NB4 (cell line): Measurements from ENCODE around the gene ZNF681.
"Not testable (repeated sequence)": the region's sequence is repeated elsewhere in the genome, so short reads cannot be mapped to it uniquely, and the experiment has no call there.

Experiments used
- DNase-seq: peaks from one replicate; pipeline ENCODE4 v3.0.0; 2010; ENCODE audit warnings: low read depth
- H3K4me3 ChIP-seq: one replicate; pipeline ENCODE4 v1.5.1; 2011; ENCODE audit warnings: mild to moderate bottlenecking, low read depth, low read length, moderate library complexity
- CTCF ChIP-seq: IDR thresholded peaks from one replicate; pipeline ENCODE4 v1.5.1; 2012; ENCODE audit warnings: low read depth, low read length
- MYC ChIP-seq: IDR thresholded peaks from 2 replicates; pipeline ENCODE4 v1.6.1; 2011; ENCODE audit warnings: low read depth, low read length
- POLR2A ChIP-seq: IDR thresholded peaks from 2 replicates; pipeline ENCODE4 v1.6.1; 2011; ENCODE audit warnings: mild to moderate bottlenecking; ENCODE audit not compliant: insufficient read length; ENCODE audit errors: extremely low read depth
- TF ChIP-seq, protein P1 (sequence below): IDR thresholded peaks from 2 replicates; pipeline ENCODE4 v1.6.1; 2011; ENCODE audit warnings: low read depth, low read length

The ZNF681 gene

GRCh38 chr19:23784274-23784673 is 25.6 kb upstream of the ZNF681 start:
- TF ChIP-seq MYC (no peak), POLR2A (no peak), CTCF (no peak)
- TF ChIP-seq, protein P1, sequence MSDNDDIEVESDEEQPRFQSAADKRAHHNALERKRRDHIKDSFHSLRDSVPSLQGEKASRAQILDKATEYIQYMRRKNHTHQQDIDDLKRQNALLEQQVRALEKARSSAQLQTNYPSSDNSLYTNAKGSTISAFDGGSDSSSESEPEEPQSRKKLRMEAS, result no peak
- H3K4me3 ChIP-seq, result no peak overlapping the region
- DNase-seq, result no peak

DNA sequence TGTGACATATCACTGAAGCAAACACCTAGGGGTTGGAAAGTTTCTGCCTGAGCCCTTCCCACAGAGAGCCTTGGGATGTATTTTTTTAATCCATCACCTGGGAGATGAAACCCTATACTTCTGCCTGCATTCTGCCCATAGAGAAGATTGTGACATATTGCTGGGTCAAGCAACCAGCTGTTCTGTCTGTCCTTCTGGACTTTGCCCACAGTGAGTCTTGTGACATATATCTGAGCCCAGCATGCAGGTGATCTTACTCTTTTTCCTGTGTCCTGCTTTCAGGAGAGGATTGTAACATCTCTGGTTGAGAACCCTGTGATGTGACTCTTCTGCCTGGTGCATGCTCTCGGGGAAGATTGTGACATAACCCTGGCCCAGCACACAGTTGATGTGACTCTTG is 24.9 kb upstream of the ZNF681 start:
- TF ChIP-seq, protein P1, result no peak
- no peak overlapping the region for H3K4me3 ChIP-seq
- DNase-seq, result no peak

DNA sequence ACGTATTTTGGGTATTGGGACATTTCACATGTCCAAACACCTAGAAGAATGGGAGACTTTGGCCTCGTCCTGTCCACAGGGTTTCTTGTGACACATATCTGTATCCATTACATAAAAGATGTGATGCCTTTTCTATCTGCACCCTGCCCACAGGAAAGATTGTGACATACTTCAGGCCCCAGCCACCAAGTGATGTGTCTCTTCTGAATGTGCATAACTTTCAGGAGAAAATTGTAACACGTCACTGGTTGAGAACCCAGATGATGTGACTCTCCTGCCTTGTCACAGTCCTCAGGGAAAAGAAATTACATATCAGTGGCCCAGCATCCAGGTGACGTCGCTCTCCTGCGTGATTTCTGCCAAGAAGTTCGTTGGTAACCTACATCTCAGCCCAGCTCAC is 21.0 kb upstream of the ZNF681 start:
- no peak for DNase-seq
- H3K4me3 ChIP-seq, result no peak overlapping the region
- TF ChIP-seq CTCF (no peak), POLR2A (no peak), MYC (no peak)
- TF ChIP-seq, protein P1, result no peak

DNA sequence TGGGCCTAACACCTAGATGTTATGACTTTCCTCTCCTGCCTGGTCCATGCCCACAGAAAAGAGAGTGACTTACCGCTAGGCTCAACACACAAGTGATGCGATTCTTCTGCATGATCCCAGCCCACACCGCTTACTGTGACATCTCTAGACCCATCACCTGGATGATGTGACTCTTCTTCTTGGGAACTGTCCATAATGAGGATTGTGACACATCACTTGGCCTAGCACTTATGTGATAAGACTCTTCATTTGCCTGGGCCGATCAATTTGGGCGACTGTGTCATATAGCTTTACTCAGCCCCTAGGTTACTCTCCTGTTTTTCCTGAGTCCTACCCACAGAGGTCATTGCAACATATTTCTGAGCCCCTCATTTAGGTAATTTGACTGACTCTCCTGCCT is 19.9 kb upstream of the ZNF681 start:
- no peak for DNase-seq
- H3K4me3 ChIP-seq, result no peak overlapping the region
- TF ChIP-seq POLR2A (no peak), MYC (no peak), CTCF (no peak)

DNA sequence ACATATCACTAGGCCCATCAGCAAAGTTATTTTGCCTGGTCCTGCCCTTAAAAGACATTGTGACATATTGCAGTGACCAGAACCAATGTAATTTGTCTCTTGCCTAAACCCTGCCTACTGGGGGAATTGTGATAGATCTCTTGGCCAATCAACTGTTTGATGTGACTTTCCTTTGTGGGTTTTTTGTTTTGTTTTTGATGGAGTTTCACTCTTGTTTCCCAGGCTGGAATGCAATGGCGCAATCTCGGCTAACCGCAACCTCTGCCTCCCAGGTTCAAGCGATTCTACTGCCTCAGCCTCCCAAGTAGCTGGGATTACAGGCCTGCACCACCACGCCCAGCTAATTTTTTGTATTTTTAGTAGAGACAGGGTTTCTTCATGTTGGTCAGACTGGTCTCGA is 19.3 kb upstream of the ZNF681 start:
- DNase-seq, result not testable (repeated sequence)

DNA sequence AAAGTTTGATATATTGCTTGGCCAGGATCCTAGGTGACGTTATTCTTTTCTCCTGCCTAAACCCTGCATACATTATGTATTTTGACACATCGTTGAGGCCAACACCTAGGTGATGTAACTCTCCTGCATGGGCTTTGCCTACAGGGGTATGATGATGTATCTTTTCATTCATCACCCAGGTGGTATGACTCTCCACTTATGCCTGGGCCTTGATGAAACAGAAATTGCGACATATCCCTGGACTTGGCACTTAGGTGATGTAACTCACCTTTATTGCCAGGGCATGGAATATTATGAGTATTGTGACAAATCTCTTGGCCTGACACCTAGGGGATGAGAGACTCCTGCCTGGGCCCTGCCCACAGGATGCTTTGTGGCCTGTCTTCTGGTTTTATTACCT is 18.5 kb upstream of the ZNF681 start:
- no peak for DNase-seq

More for the DNA sequence above, 19.3 kb upstream of the ZNF681 start:
- H3K4me3 ChIP-seq, result not testable (repeated sequence)

More for the DNA sequence above, 18.5 kb upstream of the ZNF681 start:
- no peak overlapping the region for H3K4me3 ChIP-seq
- TF ChIP-seq POLR2A (no peak), MYC (no peak), CTCF (no peak)
- TF ChIP-seq, protein P1, result no peak
